T-cell (primary cell): Measurements from ENCODE around the gene CNTNAP5. TPM values are rescaled to one million over a fixed set of nuclear protein-coding genes. Genes with fewer than 3 reads are reported as not detected.

ENCODE experiments used
- ATAC-seq, 4 experiments: fragments of 200-7000 bp in 3 of 4; fragments of 150-1000 bp in 1 of 4; cut with Tn5 transposase; replicated peaks in 1 of 4; 1 replicate in 3 of 4; 2 replicates in 1 of 4; pipeline ENCODE4 v1.10.0; 2021; ENCODE audit warnings: moderate library complexity in 3 of 4, mild to moderate bottlenecking in 2 of 4, moderate number of reproducible peaks in 1 of 4
- CTCF ChIA-PET, 2 donors: fragments of 300-600 bp; sonication (Branson Sonifier 250); formaldehyde crosslinking; loops; one replicate each; lab custom pipeline; 2022; ENCODE audit warnings: antibody characterized with exemption in 2 of 2; lab: Charles Lee
- POLR2A ChIA-PET, 2 donors: fragments of 300-600 bp; sonication (Branson Sonifier 250); formaldehyde crosslinking; loops; one replicate each; lab custom pipeline; 2022; ENCODE audit warnings: antibody characterized with exemption in 2 of 2; lab: Charles Lee
- DNase-seq, 35 experiments: peaks; one replicate each; pipeline versions ENCODE4 v3.0.0 to v3.0.0-alpha.2; 2013 to 2023
- H3K27ac ChIP-seq: one replicate; pipeline ENCODE4 v1.5.1; 2013; ENCODE audit warnings: low read length
- H3K27me3 ChIP-seq, 2 experiments: replicated peaks in 1 of 2; 1 replicate in 1 of 2; 2 replicates in 1 of 2; pipeline versions ENCODE4 v1.6.1 to v1.7.0; 2013; ENCODE audit warnings: low read length in 1 of 2, mixed read lengths in 1 of 2; ENCODE audit not compliant: control insufficient read depth in 2 of 2, insufficient read depth in 2 of 2; ENCODE audit errors: extremely low read depth in 1 of 2
- H3K36me3 ChIP-seq, 2 donors: 1 replicate in 1 of 2; 2 replicates in 1 of 2; pipeline versions ENCODE4 v1.6.1 to v1.7.0; 2013; ENCODE audit warnings: low read length in 1 of 2; ENCODE audit not compliant: control insufficient read depth in 2 of 2, insufficient read depth in 1 of 2; ENCODE audit errors: extremely low read depth in 1 of 2
- H3K4me1 ChIP-seq, 2 experiments: 1 replicate in 1 of 2; 2 replicates in 1 of 2; pipeline versions ENCODE4 v1.6.1 to v1.7.0; 2013; ENCODE audit warnings: low read length in 2 of 2, mixed read lengths in 1 of 2; ENCODE audit not compliant: insufficient read depth in 2 of 2, control insufficient read depth in 1 of 2; ENCODE audit errors: extremely low read depth in 1 of 2
- H3K4me3 ChIP-seq, 2 donors: 1 replicate in 1 of 2; 2 replicates in 1 of 2; pipeline versions ENCODE4 v1.5.1 to v1.7.0; 2013; ENCODE audit warnings: mild to moderate bottlenecking in 2 of 2, low read length in 1 of 2, moderate library complexity in 1 of 2; ENCODE audit not compliant: control insufficient read depth in 1 of 2; ENCODE audit errors: extremely low read depth in 1 of 2
- H3K9me3 ChIP-seq: 2 replicates; pipeline ENCODE4 v1.7.0; 2013
- H3K27ac Mint-ChIP-seq, 2 donors: one replicate each; pipeline ENCODE4 v1.8.0; 2020 to 2021; ENCODE audit warnings: mild to moderate bottlenecking in 2 of 2, mixed read lengths in 2 of 2
- H3K27me3 Mint-ChIP-seq, 2 donors: one replicate each; pipeline ENCODE4 v1.8.0; 2021 to 2022; ENCODE audit warnings: mixed read lengths in 2 of 2
- H3K36me3 Mint-ChIP-seq: one replicate; pipeline ENCODE4 v1.8.0; 2021; ENCODE audit warnings: mixed read lengths
- H3K4me1 Mint-ChIP-seq, 3 donors: one replicate each; pipeline ENCODE4 v1.8.0; 2020 to 2022; ENCODE audit warnings: mixed read lengths in 3 of 3, mild to moderate bottlenecking in 1 of 3
- H3K4me3 Mint-ChIP-seq, 3 donors: one replicate each; pipeline ENCODE4 v1.8.0; 2020 to 2022; ENCODE audit warnings: mild to moderate bottlenecking in 3 of 3, mixed read lengths in 3 of 3, moderate library complexity in 3 of 3
- H3K9me3 Mint-ChIP-seq, 3 donors: one replicate each; pipeline ENCODE4 v1.8.0; 2020 to 2022; ENCODE audit warnings: mixed read lengths in 3 of 3
- WGBS: methylation state at CpG from one replicate; pipeline ENCODE4 v1.1.5; 2013; ENCODE audit warnings: missing lambda C conversion rate; ENCODE audit not compliant: insufficient coverage; 5-methylcytosine and 5-hydroxymethylcytosine counted together
- total RNA-seq, 35 experiments: library from RNA in 6 of 35; stranded (reverse) in 6 of 35; fragments of 120-200 nt in 1 of 35; gene quantifications; one replicate each; pipeline versions ENCODE4 v1.2.1 to v1.2.4 and lab custom pipeline; 2013 to 2026

CNTNAP5 gene
- total RNA-seq, 5 donors from 2014 or later (not counting 1 experiment from before 2014, with no cell fraction given), result not detected

GRCh38 chr2:124258140-124258880, 233.2 kb downstream of the CNTNAP5 start:
- Mint-ChIP-seq H3K36me3 (no peaks in the 10 kb centered on the region), H3K9me3 (peaks cover 7 to 13% (median 8%) of the 10 kb centered on the region in 3 donors), H3K4me1 (no peaks in the 10 kb centered on the region), H3K4me3 (no peak overlapping the region), H3K27ac (no peak overlapping the region), H3K27me3 (no peaks in the 10 kb centered on the region)
- Histone ChIP-seq H3K4me1 (no peaks in the 10 kb centered on the region), H3K4me3 (no peak overlapping the region), H3K9me3 (no peaks in the 10 kb centered on the region), H3K36me3 (no peaks in the 10 kb centered on the region), H3K27ac (no peak overlapping the region), H3K27me3 (no peaks in the 10 kb centered on the region)
- ATAC-seq, result no peak
- ChIA-PET POLR2A (no interaction called here), CTCF (no interaction called here)
- no peak for DNase-seq
- 80% methylated on average over 1 of the region's 6 CpGs for WGBS

DNA sequence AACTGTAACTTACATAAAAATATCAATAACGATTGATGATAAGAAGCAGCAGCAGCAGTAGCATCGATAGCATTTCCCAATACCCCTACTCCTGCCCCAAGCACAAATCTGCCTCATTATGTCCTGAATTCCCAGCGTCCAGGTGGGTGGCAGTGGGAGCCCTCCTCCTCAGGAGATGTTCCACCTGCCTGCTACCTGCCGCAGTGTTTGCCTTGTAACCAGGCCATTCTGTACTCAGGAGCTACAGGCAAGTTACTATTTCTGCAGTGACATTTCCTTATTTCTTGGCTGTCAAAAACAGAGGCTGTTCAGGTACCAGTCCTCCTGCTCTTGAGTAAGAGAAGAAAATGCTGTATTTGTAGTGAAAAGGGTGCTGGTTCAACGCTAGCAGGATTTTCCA, 236.4 kb downstream of the CNTNAP5 start:
- H3K4me1 ChIP-seq, result no peaks in the 10 kb centered on the region
- no peaks in the 10 kb centered on the region for H3K36me3 ChIP-seq
- Mint-ChIP-seq H3K4me1 (no peaks in the 10 kb centered on the region), H3K36me3 (no peaks in the 10 kb centered on the region), H3K27me3 (no peaks in the 10 kb centered on the region), H3K4me3 (no peak overlapping the region), H3K27ac (no peak overlapping the region), H3K9me3 (peaks cover 4 to 18% (median 6%) of the 10 kb centered on the region in 3 donors)
- ChIA-PET CTCF (no interaction called here), POLR2A (no interaction called here)
- H3K4me3 ChIP-seq, result no peak overlapping the region
- 79% methylated on average over 3 of the region's 5 CpGs for WGBS
- DNase-seq, result no peak
- H3K27me3 ChIP-seq, result no peaks in the 10 kb centered on the region
- H3K9me3 ChIP-seq, result no peaks in the 10 kb centered on the region
- H3K27ac ChIP-seq, result no peak overlapping the region
- no peak for ATAC-seq

- no peak for ATAC-seq
- peaks cover 3 to 11% (median 10%) of the 10 kb centered on the region in 3 donors for H3K9me3 Mint-ChIP-seq
- DNase-seq, result no peak
Observed at GRCh38 chr2:124264551-124265091, 239.5 kb downstream of the CNTNAP5 start.

DNA sequence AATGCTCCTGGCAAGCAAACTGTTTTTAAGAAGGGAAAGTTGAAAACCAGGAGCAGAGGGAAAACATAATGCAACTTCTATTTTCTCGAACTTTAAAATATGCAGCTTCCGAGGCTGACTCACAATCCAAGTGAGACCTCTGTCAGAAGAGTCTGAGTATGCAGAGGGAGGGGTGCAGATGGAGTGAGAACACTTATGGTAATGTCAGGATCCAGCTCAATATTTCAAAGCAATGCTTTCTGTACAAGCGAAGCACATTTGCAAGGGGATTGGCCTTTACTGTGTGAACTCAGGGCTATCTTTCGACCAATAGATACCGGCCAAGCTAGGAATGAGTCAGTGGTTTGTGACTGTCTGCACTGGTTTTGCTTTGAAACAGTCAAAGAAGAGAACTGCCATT, 242.7 kb downstream of the CNTNAP5 start:
- Mint-ChIP-seq H3K27me3 (no peaks in the 10 kb centered on the region), H3K9me3 (peaks cover 4 to 12% (median 8%) of the 10 kb centered on the region in 3 donors), H3K36me3 (no peaks in the 10 kb centered on the region), H3K4me1 (no peaks in the 10 kb centered on the region), H3K4me3 (no peak overlapping the region), H3K27ac (no peak overlapping the region)
- no peaks in the 10 kb centered on the region for H3K36me3 ChIP-seq
- ATAC-seq (no peak), DNase-seq (no peak)
- no peaks in the 10 kb centered on the region for H3K4me1 ChIP-seq
- H3K27ac ChIP-seq, result no peak overlapping the region
- H3K27me3 ChIP-seq, result no peaks in the 10 kb centered on the region
- ChIA-PET POLR2A (interaction anchor here in 1 of 2 donors (0.6 kb wide), 1 partner anchor 54 kb away, joined by 3 read pairs; no protein-coding TSS in a partner anchor), CTCF (interaction anchor here in 1 of 2 donors (0.8 kb wide), 1 partner anchor 10 kb away, joined by 3 read pairs; no protein-coding TSS in a partner anchor)
- H3K9me3 ChIP-seq, result no peaks in the 10 kb centered on the region
- no peak overlapping the region for H3K4me3 ChIP-seq
- WGBS, result 91% methylated on average over 5 of the region's 5 CpGs

More at GRCh38 chr2:124264551-124265091, 239.5 kb downstream of the CNTNAP5 start:
- ChIA-PET POLR2A (no interaction called here), CTCF (no interaction called here)
- no peaks in the 10 kb centered on the region for H3K27me3 Mint-ChIP-seq
- Histone ChIP-seq H3K9me3 (no peaks in the 10 kb centered on the region), H3K36me3 (no peaks in the 10 kb centered on the region), H3K27me3 (no peaks in the 10 kb centered on the region), H3K27ac (no peak overlapping the region), H3K4me1 (no peaks in the 10 kb centered on the region), H3K4me3 (no peak overlapping the region)
- H3K27ac Mint-ChIP-seq, result no peak overlapping the region
- 66% methylated on average over 4 of the region's 6 CpGs for WGBS
- no peaks in the 10 kb centered on the region for H3K4me1 Mint-ChIP-seq
- no peak overlapping the region for H3K4me3 Mint-ChIP-seq
- H3K36me3 Mint-ChIP-seq, result no peaks in the 10 kb centered on the region

- no peak for DNase-seq
- peaks cover 4 to 12% (median 8%) of the 10 kb centered on the region in 3 donors for H3K9me3 Mint-ChIP-seq
- H3K4me3 Mint-ChIP-seq, result no peak overlapping the region
- Histone ChIP-seq H3K36me3 (no peaks in the 10 kb centered on the region), H3K4me3 (no peak overlapping the region), H3K27ac (no peak overlapping the region), H3K4me1 (no peaks in the 10 kb centered on the region), H3K27me3 (no peaks in the 10 kb centered on the region), H3K9me3 (no peaks in the 10 kb centered on the region)
- H3K4me1 Mint-ChIP-seq, result no peaks in the 10 kb centered on the region
- H3K27me3 Mint-ChIP-seq, result no peaks in the 10 kb centered on the region
- ChIA-PET CTCF (no interaction called here), POLR2A (no interaction called here)
- no peaks in the 10 kb centered on the region for H3K36me3 Mint-ChIP-seq
- H3K27ac Mint-ChIP-seq, result no peak overlapping the region
- 89% methylated on average over 5 of the region's 7 CpGs for WGBS
- ATAC-seq, result no peak
Observed at GRCh38 chr2:124269348-124269747, 244.3 kb downstream of the CNTNAP5 start.

- no peaks in the 10 kb centered on the region for H3K36me3 Mint-ChIP-seq
- ATAC-seq (no peak), DNase-seq (no peak)
- no peaks in the 10 kb centered on the region for H3K4me1 Mint-ChIP-seq
- Histone ChIP-seq H3K27me3 (no peaks in the 10 kb centered on the region), H3K27ac (no peak overlapping the region), H3K4me3 (no peak overlapping the region), H3K36me3 (no peaks in the 10 kb centered on the region), H3K9me3 (no peaks in the 10 kb centered on the region), H3K4me1 (no peaks in the 10 kb centered on the region)
- POLR2A ChIA-PET, result no interaction called here
- H3K27me3 Mint-ChIP-seq, result no peaks in the 10 kb centered on the region
- H3K27ac Mint-ChIP-seq, result no peak overlapping the region
- WGBS, result no CpG with 5 or more reads among the region's 1 CpG
- peaks cover 4 to 15% (median 7%) of the 10 kb centered on the region in 3 donors for H3K9me3 Mint-ChIP-seq
- no peak overlapping the region for H3K4me3 Mint-ChIP-seq
- CTCF ChIA-PET, result no interaction called here
Observed at GRCh38 chr2:124272261-124272841, 247.3 kb downstream of the CNTNAP5 start.
